OCI-LY7 (cell line): ENCODE data around the gene CGRRF1. TPM values are rescaled to one million over a fixed set of nuclear protein-coding genes. Genes with fewer than 3 reads are reported as not detected.

ENCODE experiments used
- BruUV-seq: library from RNA; stranded (reverse); fragments of 400-500 nt; replicated peaks from 2 replicates; lab custom pipeline; 2021; lab: Mats Ljungman, UMichigan
- CTCF ChIA-PET: fragments of 300-600 bp; sonication (Branson Sonifier 250); formaldehyde crosslinking; loops from one replicate; lab custom pipeline; 2022; ENCODE audit warnings: antibody characterized with exemption; ENCODE audit not compliant: unreplicated experiment; lab: Charles Lee
- POLR2A ChIA-PET: fragments of 300-600 bp; sonication (Branson Sonifier 250); formaldehyde crosslinking; loops from one replicate; lab custom pipeline; 2022; ENCODE audit warnings: antibody characterized with exemption; lab: Charles Lee
- DNase-seq: peaks from one replicate; pipeline ENCODE4 v3.0.0-alpha.2; 2015; ENCODE audit warnings: low spot score
- H2AFZ ChIP-seq: fragments of 200-600 bp; sonication (generic), shearing (Covaris generic); 2 replicates; pipeline ENCODE4 v1.6.1; 2014; ENCODE audit warnings: mild to moderate bottlenecking, antibody characterized with exemption, low read length, moderate library complexity
- H3K27ac ChIP-seq: fragments of 200-600 bp; sonication (generic); 2 replicates; pipeline ENCODE4 v1.5.1; 2014; ENCODE audit warnings: mixed run types, low read depth, mild to moderate bottlenecking, moderate library complexity, low read length, inconsistent platforms; ENCODE audit not compliant: poor library complexity, severe bottlenecking
- H3K36me3 ChIP-seq: fragments of 200-600 bp; sonication (generic); 2 replicates; pipeline ENCODE4 v1.6.1; 2014; ENCODE audit warnings: mild to moderate bottlenecking, antibody characterized with exemption, low read length, moderate library complexity, mixed read lengths; ENCODE audit not compliant: insufficient read depth
- H3K4me1 ChIP-seq: fragments of 200-600 bp; sonication (generic); 2 replicates; pipeline ENCODE4 v1.5.1; 2014; ENCODE audit warnings: mild to moderate bottlenecking, low read length; ENCODE audit not compliant: insufficient read depth, poor library complexity, severe bottlenecking
- H3K4me2 ChIP-seq: fragments of 200-600 bp; sonication (generic); 2 replicates; pipeline ENCODE4 v1.6.1; 2014; ENCODE audit warnings: mild to moderate bottlenecking, low read length
- H3K4me3 ChIP-seq: fragments of 200-600 bp; sonication (generic); 2 replicates; pipeline ENCODE4 v1.5.1; 2014; ENCODE audit warnings: mild to moderate bottlenecking, low read depth, low read length; ENCODE audit not compliant: poor library complexity, severe bottlenecking
- H3K79me2 ChIP-seq: fragments of 200-600 bp; sonication (generic); 2 replicates; pipeline ENCODE4 v1.6.1; 2016; ENCODE audit warnings: low read depth, mild to moderate bottlenecking, low read length, moderate library complexity, mixed read lengths; ENCODE audit not compliant: insufficient read depth
- H3K9me2 ChIP-seq: fragments of 200-600 bp; sonication (generic); 2 replicates; pipeline ENCODE4 v1.6.1; 2016; ENCODE audit warnings: mild to moderate bottlenecking, low read length, mixed read lengths; ENCODE audit not compliant: insufficient read depth
- H3K9me3 ChIP-seq: fragments of 200-600 bp; sonication (generic); 2 replicates; pipeline ENCODE4 v1.6.1; 2014; ENCODE audit warnings: mild to moderate bottlenecking, mixed run types, low read length, mixed read lengths
- H4K20me1 ChIP-seq: fragments of 200-600 bp; sonication (generic); 2 replicates; pipeline ENCODE4 v1.6.1; 2014; ENCODE audit warnings: mild to moderate bottlenecking, antibody characterized with exemption, low read length, moderate library complexity, mixed read lengths; ENCODE audit not compliant: insufficient read depth
- EZH2phosphoT487 ChIP-seq: fragments of 200-600 bp; sonication (generic); IDR thresholded peaks from 2 replicates; pipeline ENCODE4 v1.6.1; 2018; ENCODE audit warnings: low read depth, borderline replicate concordance, mild to moderate bottlenecking, mixed run types, antibody characterized with exemption, low read length, moderate library complexity, mixed read lengths
- intact Hi-C: fragments of 100-400 bp; cut with micrococcal nuclease; formaldehyde crosslinking; loops from one replicate; pipeline ENCODE4 v1.10.0; 2022; ENCODE audit not compliant: unreplicated experiment
- total RNA-seq, 2 experiments: library from RNA; depleted of rRNA in 1 of 2; stranded (reverse); fragments of >200 nt in 1 of 2; shearing (Covaris generic) in 1 of 2; gene quantifications; 2 replicates each; pipeline ENCODE4 v1.2.3, GENCODE V29; 2014 to 2022
- TF ChIP-seq, protein P1 (sequence below): fragments of 200-600 bp; sonication (generic); conservative IDR thresholded peaks from 2 replicates; pipeline ENCODE4 v1.5.1; 2014; ENCODE audit warnings: mild to moderate bottlenecking, antibody characterized with exemption, low read length, moderate library complexity, mixed read lengths

Gene CGRRF1
- total RNA-seq, 2 experiments from 2014 or later = 8.4 to 13.4 TPM

DNA sequence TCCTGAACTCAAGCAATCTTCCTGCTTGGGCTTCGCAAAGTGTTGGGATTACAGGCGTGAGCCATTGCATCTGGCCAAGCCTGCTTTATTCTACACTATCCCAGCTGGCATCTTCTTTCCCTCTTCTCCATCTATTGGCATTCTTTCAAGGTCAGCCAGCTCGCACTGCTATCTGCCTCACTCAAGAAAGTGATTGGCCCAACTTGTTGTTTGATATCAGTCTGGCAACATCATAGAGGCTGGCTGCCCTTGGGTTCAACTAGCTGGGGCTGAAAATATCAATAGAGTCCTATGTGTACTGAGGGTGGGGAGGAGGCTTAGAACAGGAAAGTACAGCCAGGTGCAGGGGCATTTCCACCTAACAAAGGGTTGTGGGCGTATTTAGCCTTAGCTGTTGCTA is 38.1 kb upstream of the CGRRF1 start:
- H3K27ac ChIP-seq = no peak overlapping the region
- H2AFZ ChIP-seq = no peak overlapping the region
- intact Hi-C loops = no loop called here
- no peak overlapping the region for H3K4me2 ChIP-seq
- ChIA-PET POLR2A (interaction anchor here (1.3 to 3.5 kb wide), 2 partner anchors 11 to 15 kb away, joined by 5 to 20 read pairs; no protein-coding TSS in a partner anchor), CTCF (no interaction called here)
- peaks cover 26% of the 10 kb centered on the region; the same call in 1 of the 2 replicates for H3K36me3 ChIP-seq
- no peaks in the 10 kb centered on the region for H3K9me3 ChIP-seq
- BruUV-seq = no TSS peak
- no peaks in the 10 kb centered on the region for H4K20me1 ChIP-seq
- H3K4me3 ChIP-seq = no peak overlapping the region
- no peaks in the 10 kb centered on the region for H3K4me1 ChIP-seq
- no peaks in the 10 kb centered on the region for H3K9me2 ChIP-seq
- H3K79me2 ChIP-seq = no peaks in the 10 kb centered on the region
- no peak for TF ChIP-seq EZH2phosphoT487
- TF ChIP-seq, protein P1, sequence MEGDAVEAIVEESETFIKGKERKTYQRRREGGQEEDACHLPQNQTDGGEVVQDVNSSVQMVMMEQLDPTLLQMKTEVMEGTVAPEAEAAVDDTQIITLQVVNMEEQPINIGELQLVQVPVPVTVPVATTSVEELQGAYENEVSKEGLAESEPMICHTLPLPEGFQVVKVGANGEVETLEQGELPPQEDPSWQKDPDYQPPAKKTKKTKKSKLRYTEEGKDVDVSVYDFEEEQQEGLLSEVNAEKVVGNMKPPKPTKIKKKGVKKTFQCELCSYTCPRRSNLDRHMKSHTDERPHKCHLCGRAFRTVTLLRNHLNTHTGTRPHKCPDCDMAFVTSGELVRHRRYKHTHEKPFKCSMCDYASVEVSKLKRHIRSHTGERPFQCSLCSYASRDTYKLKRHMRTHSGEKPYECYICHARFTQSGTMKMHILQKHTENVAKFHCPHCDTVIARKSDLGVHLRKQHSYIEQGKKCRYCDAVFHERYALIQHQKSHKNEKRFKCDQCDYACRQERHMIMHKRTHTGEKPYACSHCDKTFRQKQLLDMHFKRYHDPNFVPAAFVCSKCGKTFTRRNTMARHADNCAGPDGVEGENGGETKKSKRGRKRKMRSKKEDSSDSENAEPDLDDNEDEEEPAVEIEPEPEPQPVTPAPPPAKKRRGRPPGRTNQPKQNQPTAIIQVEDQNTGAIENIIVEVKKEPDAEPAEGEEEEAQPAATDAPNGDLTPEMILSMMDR = no peak
- DNase-seq = no peak

DNA sequence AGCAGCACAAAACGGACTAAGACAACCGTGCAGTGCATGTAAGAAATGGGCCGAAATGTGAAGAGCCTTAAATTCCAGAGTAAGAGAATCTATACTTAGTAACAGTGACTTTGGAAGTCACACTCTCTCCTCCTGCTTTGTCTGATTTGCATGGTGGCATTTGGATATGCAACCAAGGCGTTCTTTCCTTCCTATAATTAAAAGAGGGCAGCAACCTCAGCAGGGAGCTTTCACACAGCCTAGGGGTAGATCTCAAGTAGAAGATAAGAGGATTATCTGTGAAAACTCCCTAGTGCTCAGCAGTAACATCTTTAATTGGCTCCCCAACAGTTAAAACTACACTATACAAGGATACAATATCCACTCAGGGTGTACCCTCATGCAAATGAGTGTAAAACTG is 37.4 kb upstream of the CGRRF1 start:
- Histone ChIP-seq H3K27ac (no peak overlapping the region), H3K9me2 (no peaks in the 10 kb centered on the region), H3K36me3 (peaks cover 33% of the 10 kb centered on the region), H2AFZ (no peak overlapping the region), H3K4me3 (no peak overlapping the region), H3K4me1 (no peaks in the 10 kb centered on the region), H3K4me2 (no peak overlapping the region), H3K9me3 (no peaks in the 10 kb centered on the region), H3K79me2 (no peaks in the 10 kb centered on the region), H4K20me1 (no peaks in the 10 kb centered on the region)
- intact Hi-C loops = no loop called here
- BruUV-seq = no TSS peak
- ChIA-PET POLR2A (interaction anchor here (1.3 to 3.5 kb wide), 2 partner anchors 11 to 15 kb away, joined by 5 to 20 read pairs; no protein-coding TSS in a partner anchor), CTCF (no interaction called here)
- no peak for DNase-seq
- TF ChIP-seq EZH2phosphoT487 = no peak
- TF ChIP-seq, protein P1 = no peak

DNA sequence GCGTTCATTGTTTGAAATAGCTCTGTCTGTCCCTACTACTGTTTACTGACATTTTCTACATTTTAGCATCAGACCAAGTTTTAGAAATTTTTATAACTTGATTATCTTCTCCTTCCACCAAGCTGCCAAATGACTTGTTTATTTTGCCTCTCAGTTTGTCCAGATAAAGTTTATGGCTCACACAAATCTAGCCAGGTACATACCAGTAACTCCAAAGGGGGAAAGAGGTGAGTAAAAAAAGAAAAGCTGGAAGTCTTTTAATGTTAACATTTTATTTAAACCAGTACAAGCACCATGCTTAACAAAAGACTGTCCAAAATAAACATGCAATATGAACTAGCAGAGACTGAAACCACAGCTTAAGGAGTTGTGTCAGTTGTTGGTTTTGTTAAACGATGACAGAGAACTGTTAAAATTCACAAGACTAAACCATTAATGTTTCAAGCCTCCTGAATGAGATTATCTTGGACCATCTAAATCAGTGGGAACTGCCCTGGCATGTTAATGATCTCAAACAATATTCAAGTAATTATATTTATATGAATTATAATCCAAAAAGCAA is 35.4 kb upstream of the CGRRF1 start:
- Histone ChIP-seq H3K9me3 (no peaks in the 10 kb centered on the region), H3K4me3 (no peak overlapping the region), H3K36me3 (peaks cover 52% of the 10 kb centered on the region), H3K79me2 (no peaks in the 10 kb centered on the region), H3K4me2 (no peak overlapping the region), H4K20me1 (no peaks in the 10 kb centered on the region), H3K4me1 (no peaks in the 10 kb centered on the region), H3K27ac (no peak overlapping the region), H3K9me2 (no peaks in the 10 kb centered on the region), H2AFZ (no peak overlapping the region)
- ChIA-PET CTCF (no interaction called here), POLR2A (interaction anchor here (0.6 to 3.5 kb wide), 5 partner anchors 9 to 289 kb away, joined by 3 to 20 read pairs (median 3); no protein-coding TSS in a partner anchor)
- TF ChIP-seq EZH2phosphoT487 = no peak
- TF ChIP-seq, protein P1 = no peak
- intact Hi-C loops = no loop called here
- DNase-seq = no peak
- no TSS peak for BruUV-seq
